H4 (cell line): ENCODE measurements around the gene SND1. TPM values are rescaled to one million over a fixed set of nuclear protein-coding genes. Genes with fewer than 3 reads are reported as not detected.

Experiments
- DNase-seq: peaks from one replicate; pipeline ENCODE4 v3.0.0-alpha.2; 2015; ENCODE audit warnings: low spot score
- total RNA-seq: library from RNA; depleted of rRNA; stranded (reverse); fragments of >200 nt; shearing (Covaris generic); gene quantifications from 2 replicates; pipeline ENCODE4 v1.2.3, GENCODE V29; 2014

SND1 gene
- total RNA-seq, 1 experiment from 2014 or later, result 153 TPM

- no peak for DNase-seq
Measured at GRCh38 chr7:127995156-127995880, 343.3 kb downstream of the SND1 start.

GRCh38 chr7:127995881-127996215 lies 343.9 kb downstream of the SND1 start:
- DNase-seq, result no peak

- no peak for DNase-seq
Measured at GRCh38 chr7:127996253-127997071, 344.5 kb downstream of the SND1 start.

- no peak for DNase-seq
Measured at GRCh38 chr7:127997226-127997922, 345.4 kb downstream of the SND1 start.

- DNase-seq, result no peak
Measured at GRCh38 chr7:127998671-127999070, 346.7 kb downstream of the SND1 start.

GRCh38 chr7:128000048-128000447 lies 348.1 kb downstream of the SND1 start:
- no peak for DNase-seq

- no peak for DNase-seq
Measured at GRCh38 chr7:128000854-128001265, 348.9 kb downstream of the SND1 start.

GRCh38 chr7:128003167-128003566 lies 351.2 kb downstream of the SND1 start:
- DNase-seq, result no peak

GRCh38 chr7:128003787-128004186 lies 351.8 kb downstream of the SND1 start:
- DNase-seq, result no peak

GRCh38 chr7:128004623-128005022 lies 352.6 kb downstream of the SND1 start:
- DNase-seq, result no peak

- DNase-seq, result no peak
Measured at GRCh38 chr7:128005117-128005516, 353.1 kb downstream of the SND1 start.

- DNase-seq, result no peak
Measured at GRCh38 chr7:128005759-128006159, 353.8 kb downstream of the SND1 start.

GRCh38 chr7:128006550-128007302 lies 354.7 kb downstream of the SND1 start:
- DNase-seq, result no peak

GRCh38 chr7:128007303-128007680 lies 355.3 kb downstream of the SND1 start:
- DNase-seq, result no peak

- DNase-seq, result no peak
Measured at GRCh38 chr7:128008141-128008540, 356.1 kb downstream of the SND1 start.

GRCh38 chr7:128008744-128009143 lies 356.8 kb downstream of the SND1 start:
- no peak for DNase-seq

GRCh38 chr7:128010391-128011127 lies 358.6 kb downstream of the SND1 start:
- DNase-seq, result no peak

- DNase-seq, result no peak
Measured at GRCh38 chr7:128011131-128011661, 359.2 kb downstream of the SND1 start.

GRCh38 chr7:128014811-128015210 lies 362.8 kb downstream of the SND1 start:
- DNase-seq, result no peak

- no peak for DNase-seq
Measured at GRCh38 chr7:128017460-128017859, 365.5 kb downstream of the SND1 start.
